K562 (cell line): ENCODE results near the gene DYSF.

Experiments
- CTBP1 ChIP-seq: fragments of 450-650 bp; IDR thresholded peaks from 2 replicates; pipeline ENCODE4 v1.6.1; 2016; ENCODE audit warnings: borderline replicate concordance
- CTCF ChIP-seq, 3 experiments: IDR thresholded peaks in 2 of 3; conservative IDR thresholded peaks in 1 of 3; 2 replicates each; pipeline ENCODE4 v1.5.1; 2011 to 2012; ENCODE audit warnings: low read length in 3 of 3, mild to moderate bottlenecking in 3 of 3, control low read depth in 2 of 3, improper control_type of control experiment in 1 of 3, inconsistent platforms in 1 of 3, low read depth in 1 of 3, mixed read lengths in 1 of 3, moderate library complexity in 1 of 3; ENCODE audit not compliant: insufficient read depth in 2 of 3
- KLF1 ChIP-seq: fragments of 450-650 bp; IDR thresholded peaks from 2 replicates; pipeline ENCODE4 v1.6.1; 2016; ENCODE audit warnings: missing genetic modification characterization, missing compliant biosample characterization
- NFYB ChIP-seq: IDR thresholded peaks from 2 replicates; pipeline ENCODE4 v1.6.1; 2011; ENCODE audit warnings: mild to moderate bottlenecking, moderate library complexity; ENCODE audit not compliant: insufficient read length; ENCODE audit errors: extremely low read depth
- POLR2AphosphoS5 ChIP-seq: IDR thresholded peaks from 2 replicates; pipeline ENCODE4 v1.6.1; 2011; ENCODE audit warnings: mild to moderate bottlenecking, low read depth, low read length, moderate library complexity; ENCODE audit not compliant: control insufficient read depth, insufficient read depth
- RAD51 ChIP-seq: fragments of 450-650 bp; IDR thresholded peaks from 2 replicates; pipeline ENCODE4 v1.7.1; 2016; ENCODE audit warnings: low read depth, mild to moderate bottlenecking, borderline replicate concordance
- REST ChIP-seq, 2 experiments: fragments of 450-650 bp; formaldehyde crosslinking in 1 of 2; IDR thresholded peaks; 2 replicates each; pipeline versions ENCODE4 v1.4.0 to v1.6.1; 2014 to 2020; ENCODE audit warnings: mild to moderate bottlenecking in 2 of 2, borderline replicate concordance in 1 of 2, low read depth in 1 of 2
- ZFX ChIP-seq: sonication (generic); formaldehyde crosslinking; IDR thresholded peaks from 2 replicates; pipeline ENCODE4 v1.8.0; 2022; ENCODE audit warnings: mild to moderate bottlenecking, missing genetic modification reagents, moderate library complexity
- ZNF224 ChIP-seq: sonication (generic); formaldehyde crosslinking; IDR thresholded peaks from 2 replicates; pipeline ENCODE4 v1.8.0; 2022; ENCODE audit warnings: mild to moderate bottlenecking, missing genetic modification reagents

DNA sequence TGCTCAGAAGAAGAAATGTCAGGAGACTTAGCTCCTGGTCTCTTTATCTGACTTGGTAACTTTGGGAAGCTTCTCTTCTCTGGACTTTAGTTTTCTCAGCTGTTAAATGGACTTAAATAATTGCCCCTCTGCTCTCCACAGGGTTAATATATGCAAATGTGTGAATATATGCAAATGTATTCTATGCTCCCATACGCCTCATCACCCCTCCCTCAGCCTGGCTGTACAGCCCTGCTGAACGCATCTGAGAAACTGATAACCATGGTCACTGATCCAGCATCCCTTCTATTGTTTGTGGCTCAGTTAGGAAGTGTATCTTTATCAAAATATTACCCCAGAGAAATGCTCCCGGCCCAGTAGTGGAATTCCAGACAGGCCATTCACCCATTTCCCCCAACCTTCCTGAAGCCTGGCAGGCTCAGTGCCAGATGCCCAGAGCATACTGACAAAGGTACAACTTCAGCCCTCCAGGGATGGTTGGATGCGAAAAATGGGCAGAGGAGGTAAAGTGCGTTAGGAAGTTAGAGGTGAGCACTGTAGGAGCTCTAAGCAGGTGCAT lies 103.4 kb downstream of the DYSF start:
- no peak for TF ChIP-seq ZFX
- TF ChIP-seq CTCF (IDR thresholded peaks at IDR 0.05 in 2 of 3, conservative IDR thresholded peaks at IDR 0.05 in 1 of 3; ENCODE audit: insufficient read depth in 2 of 3, low read depth in 1 of 3, low read length in 3 of 3), result no peak
- no peak for TF ChIP-seq NFYB
- TF ChIP-seq REST (IDR thresholded peaks at IDR 0.05; ENCODE audit: borderline replicate concordance), result no peak
- TF ChIP-seq REST (CRISPR knock-in tag; IDR thresholded peaks at IDR 0.05; ENCODE audit: low read depth), result no peak
- TF ChIP-seq KLF1 (tag), result no peak
- TF ChIP-seq CTBP1, result no peak
- no peak for TF ChIP-seq POLR2AphosphoS5
- no peak for TF ChIP-seq RAD51
- no peak for TF ChIP-seq ZNF224 (CRISPR knock-in tag)
